Measurements from ENCODE around the gene SH2D4B.

SH2D4B gene

DNA sequence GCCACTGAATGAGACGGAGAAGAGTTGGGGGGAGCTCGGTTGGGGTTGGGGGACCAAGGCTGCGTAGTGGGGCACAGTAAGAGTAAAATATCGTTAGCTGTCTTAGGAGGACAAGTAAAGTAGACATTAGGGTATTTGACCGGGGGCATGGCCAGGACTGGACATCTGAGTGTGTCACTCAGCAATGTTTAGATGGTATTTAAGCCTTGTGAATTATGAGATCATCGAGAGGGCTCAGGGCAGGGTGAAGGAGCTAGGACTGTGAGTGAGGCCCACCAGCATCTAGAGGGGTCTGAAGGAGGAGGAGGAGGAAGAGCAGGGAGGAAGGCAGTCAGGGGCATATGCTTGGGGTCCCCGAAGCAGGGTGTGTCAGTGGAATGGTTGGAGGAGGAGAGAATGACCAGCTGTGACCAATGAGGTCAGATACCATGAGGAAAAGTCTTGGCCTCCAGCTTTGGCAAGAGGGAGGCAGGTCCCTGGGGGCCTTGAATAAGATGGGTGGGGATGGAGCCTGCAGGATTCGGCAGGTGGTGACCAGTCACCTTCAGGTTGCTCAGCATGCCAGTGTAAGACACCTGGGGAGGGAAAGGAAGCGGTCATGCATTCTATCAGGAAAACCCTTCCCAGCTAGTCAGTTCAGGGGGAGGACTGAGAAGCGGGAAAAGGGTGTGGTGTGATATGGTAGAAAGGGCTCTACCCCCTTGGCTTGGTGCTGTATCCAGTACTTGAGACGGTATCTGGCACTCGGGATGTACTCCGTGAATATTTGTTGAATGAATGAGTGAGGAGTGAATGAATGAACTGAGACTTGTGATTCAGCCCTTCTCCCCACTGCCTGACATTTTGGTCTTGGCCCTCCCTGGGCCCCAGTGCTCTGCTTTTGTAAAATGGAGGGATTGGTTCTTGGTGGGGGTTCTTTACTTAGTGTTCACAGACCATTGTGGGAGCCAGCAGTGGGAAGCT lies 34.8 kb upstream of the SH2D4B start:
- no peak for DNase-seq (ENCODE audit: low read depth, low spot score)
- H3K4me3 ChIP-seq (ENCODE audit: low read length) = no peak overlapping the region

DNA sequence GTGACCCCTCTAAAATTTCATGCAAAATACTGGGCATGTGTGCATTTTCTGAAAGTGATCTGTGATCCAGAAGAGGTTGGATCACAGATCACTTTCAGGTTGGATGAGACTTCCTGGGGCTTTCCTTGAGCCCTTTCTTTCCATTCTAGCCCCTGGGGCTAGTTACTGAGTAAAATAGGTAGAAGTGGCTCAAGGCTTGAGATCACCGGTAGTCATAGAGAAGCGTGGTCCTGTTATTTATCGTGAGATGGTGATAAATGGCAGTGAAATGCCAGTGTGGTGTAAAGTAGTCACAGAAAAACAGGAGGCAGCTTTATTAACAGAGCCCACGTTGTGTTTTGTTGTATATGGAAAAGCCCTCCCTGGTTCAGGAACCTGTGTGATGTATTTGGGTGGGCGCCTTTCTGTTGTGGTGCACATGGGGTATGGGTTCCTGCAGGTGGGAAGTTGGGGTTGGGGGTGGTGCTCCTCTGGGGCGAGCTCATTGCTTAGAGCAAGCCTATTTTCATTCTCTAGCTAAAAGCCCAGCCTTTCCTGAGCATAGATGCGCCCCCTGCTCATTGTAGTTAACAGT lies 34.0 kb upstream of the SH2D4B start:
- DNase-seq (ENCODE audit: low read depth, low spot score) = no peak
- H3K4me3 ChIP-seq (ENCODE audit: low read length) = no peak overlapping the region

DNA sequence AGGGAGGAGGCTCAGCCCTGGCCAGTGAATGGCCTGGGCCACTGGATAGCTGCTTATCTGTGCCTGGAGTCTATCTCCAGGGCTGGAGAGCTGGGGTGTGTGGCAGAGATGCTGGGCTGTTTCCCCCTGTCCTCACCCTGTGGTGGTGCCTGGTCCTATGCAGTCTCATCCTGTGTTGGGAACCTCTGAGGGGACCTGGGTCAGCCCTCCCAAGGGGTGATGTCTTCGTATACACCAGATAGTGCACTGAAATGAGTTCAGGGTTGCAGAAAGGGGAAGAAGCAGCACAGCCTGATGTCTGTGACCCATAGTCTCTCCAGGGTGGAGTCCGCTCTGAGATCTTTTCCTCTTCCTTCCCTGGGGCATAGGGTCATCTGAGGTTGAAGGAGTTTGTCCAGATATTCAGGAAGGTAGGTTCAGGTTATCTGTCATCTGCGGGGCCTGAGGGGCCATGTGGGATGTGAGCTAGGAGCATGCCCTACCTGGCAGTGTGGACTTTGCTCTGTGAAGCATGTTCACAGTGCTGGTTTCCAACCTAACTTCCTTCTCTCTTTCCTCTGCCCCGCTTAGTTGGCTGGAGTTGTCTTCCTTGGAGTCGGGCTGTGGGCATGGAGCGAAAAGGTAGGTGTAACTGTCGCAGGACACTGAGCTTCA lies 33.4 kb upstream of the SH2D4B start:
- DNase-seq (ENCODE audit: low read depth, low spot score) = no peak
- no peak overlapping the region for H3K4me3 ChIP-seq (ENCODE audit: low read length)

DNA sequence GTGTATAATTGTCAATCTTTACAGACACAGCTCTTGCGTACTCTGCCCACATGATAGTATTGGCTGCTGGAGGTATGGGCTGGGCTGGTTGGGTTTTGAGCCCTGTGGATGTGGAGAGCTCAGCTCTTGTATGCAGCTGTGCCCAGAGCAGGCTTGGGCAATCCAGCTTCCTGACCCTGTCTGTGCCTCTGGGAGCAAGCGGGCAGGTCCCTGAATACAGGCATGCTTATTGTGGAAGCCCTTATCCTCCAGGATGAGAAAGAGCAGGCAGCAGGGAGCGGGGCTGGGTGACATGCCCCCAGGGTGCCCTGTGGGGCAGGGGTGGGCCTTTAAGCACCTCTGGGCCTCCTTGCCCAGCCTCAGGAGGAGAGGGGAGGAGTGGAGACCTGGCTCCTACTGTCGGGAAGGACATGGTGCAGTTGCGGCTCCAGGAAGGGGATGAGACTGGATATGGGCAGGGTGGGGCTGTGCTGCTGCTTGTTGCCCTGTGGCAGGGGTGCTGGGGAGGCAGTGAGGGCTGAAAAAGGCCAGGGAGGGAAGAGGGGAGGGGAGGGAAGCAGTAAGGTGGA lies 32.7 kb upstream of the SH2D4B start:
- DNase-seq (ENCODE audit: low read depth, low spot score) = no peak
- H3K4me3 ChIP-seq (ENCODE audit: low read length) = no peak overlapping the region

DNA sequence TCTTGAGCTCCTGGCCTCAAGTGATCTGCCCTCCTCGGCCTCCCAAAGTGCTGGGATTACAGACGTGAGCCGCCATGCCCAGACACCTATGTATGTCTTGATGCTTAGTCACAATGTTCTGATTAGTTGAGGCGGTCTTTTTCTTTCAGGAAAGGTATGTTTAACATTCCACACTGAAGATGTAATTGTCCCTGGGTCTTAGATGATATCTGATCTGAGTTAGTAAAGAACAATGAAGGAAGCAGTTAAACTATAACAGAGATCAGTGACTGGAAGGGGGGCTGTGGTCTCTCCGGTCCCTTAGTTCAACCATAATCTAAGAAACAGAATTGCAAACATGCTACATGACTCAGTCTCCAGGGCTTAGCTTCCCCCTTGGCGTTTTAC lies 31.5 kb upstream of the SH2D4B start:
- no peak for DNase-seq (ENCODE audit: low read depth, low spot score)
- no peak overlapping the region for H3K4me3 ChIP-seq (ENCODE audit: low read length)

DNA sequence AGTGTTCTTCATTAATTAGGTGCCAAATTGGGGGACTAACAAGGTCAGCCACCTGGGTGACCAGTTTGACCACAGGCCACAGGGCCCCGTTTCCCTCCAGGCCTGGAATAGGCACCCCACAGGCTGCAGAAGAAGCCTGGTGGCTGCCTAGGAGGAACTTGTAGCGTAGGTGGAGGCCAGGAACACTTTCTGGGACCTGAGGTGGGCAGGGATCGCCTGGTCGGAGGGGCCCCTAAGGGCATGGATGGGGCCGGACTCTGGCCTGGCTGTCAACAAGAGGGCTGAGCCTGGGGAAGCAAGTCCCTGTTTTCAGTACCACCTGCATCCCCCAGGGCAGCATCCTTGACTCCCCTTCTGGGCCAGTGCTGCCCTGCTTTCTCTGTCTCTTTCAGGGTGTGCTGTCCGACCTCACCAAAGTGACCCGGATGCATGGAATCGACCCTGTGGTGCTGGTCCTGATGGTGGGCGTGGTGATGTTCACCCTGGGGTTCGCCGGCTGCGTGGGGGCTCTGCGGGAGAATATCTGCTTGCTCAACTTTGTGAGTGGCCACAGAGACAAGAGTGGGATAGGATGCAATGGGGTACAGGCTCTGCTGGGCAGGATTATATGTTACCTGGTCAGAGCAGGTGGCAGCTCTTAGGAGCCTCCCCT lies 30.7 kb upstream of the SH2D4B start:
- H3K4me3 ChIP-seq (ENCODE audit: low read length) = no peak overlapping the region

DNA sequence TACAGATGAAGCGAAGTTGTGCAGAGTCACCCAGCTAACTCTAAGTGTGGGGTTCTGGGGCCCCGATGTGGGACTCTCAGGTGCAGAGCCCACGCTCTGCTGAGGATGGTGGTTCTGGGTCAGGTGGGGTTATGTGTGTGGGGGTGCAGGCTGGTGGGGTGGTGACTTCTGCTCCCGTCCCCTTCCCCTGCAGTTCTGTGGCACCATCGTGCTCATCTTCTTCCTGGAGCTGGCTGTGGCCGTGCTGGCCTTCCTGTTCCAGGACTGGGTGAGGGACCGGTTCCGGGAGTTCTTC lies 28.6 kb upstream of the SH2D4B start:
- H3K4me3 ChIP-seq (ENCODE audit: low read length) = no peak overlapping the region
- DNase-seq (ENCODE audit: low read depth, low spot score) = no peak

More for the DNA sequence above, 30.7 kb upstream of the SH2D4B start:
- no peak for DNase-seq (ENCODE audit: low read depth, low spot score)

DNA sequence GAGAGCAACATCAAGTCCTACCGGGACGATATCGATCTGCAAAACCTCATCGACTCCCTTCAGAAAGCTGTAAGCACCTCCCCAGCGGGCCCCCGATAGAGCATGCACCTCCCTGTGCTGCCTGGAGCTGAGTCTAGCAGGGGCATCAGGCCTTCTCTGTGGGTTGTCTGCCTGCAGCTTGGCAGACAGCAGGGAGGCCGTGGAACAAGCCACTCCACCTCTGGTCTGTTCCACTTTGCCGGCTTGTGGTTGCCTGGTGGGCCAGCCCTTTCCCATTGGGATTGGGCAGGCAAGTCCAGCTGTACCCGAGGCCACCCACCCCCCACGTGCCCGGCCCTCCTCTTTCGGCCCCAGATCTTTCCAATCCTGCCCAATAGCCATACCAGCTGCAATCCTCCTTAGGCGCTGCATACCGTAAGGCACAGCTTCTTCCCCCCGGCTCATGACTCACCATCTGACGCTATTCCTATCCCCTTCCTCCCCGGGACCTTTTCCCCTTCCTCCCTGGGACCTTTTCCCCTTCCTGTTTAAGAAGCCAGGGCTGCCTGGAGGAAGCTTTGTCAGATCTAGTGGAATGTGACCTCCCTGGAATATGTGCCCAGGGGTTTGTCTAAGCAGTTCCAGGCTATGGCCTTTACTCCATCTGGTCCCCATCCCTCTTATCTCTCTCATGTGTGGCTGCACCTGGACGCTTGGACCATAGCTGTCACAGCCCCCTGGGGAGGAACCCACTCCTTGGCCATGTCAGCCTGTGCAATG lies 28.1 kb upstream of the SH2D4B start:
- DNase-seq (ENCODE audit: low read depth, low spot score) = no peak

DNA sequence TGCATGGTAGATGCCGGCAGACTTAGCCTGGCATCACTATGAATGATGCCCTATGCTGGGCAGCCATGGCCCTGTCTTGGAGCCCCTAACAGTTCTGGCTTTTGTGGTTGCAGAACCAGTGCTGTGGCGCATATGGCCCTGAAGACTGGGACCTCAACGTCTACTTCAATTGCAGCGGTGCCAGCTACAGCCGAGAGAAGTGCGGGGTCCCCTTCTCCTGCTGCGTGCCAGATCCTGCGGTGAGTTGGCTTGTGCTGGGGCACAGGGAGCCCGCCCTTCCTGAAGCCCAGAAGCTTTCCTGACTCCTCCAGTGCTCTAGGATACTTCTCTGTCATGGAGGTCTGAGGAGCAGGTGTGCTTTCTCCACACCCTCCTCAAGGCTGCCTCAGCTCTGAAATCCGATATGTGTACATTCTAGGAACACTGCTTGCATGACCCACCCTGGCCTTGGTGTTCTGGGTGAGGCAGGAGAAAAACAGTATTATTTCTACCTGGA lies 25.6 kb upstream of the SH2D4B start:
- no peak overlapping the region for H3K4me3 ChIP-seq (ENCODE audit: low read length)
- DNase-seq (ENCODE audit: low read depth, low spot score) = no peak

More for the DNA sequence above, 28.1 kb upstream of the SH2D4B start:
- no peak overlapping the region for H3K4me3 ChIP-seq (ENCODE audit: low read length)

DNA sequence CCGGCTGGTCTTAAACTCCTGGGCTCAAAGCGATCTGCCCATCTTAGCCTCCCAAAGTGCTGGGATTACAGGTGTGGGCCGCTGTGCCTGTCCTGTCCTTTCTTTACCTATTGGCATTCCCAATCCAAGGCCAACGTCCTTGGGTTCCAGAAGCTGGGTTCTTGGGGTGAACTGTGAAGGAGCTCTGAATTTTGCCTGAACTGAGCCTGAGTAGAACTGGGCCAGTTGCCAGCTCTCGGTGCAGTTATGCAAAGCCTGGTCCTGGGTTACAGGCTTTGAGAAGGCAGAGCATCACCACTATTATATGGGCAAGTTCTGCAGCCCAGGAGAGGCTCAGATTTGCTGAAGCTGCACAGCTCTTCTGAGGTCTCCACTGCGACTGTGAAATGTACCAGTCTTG lies 24.6 kb upstream of the SH2D4B start:
- no peak for DNase-seq (ENCODE audit: low read depth, low spot score)

DNA sequence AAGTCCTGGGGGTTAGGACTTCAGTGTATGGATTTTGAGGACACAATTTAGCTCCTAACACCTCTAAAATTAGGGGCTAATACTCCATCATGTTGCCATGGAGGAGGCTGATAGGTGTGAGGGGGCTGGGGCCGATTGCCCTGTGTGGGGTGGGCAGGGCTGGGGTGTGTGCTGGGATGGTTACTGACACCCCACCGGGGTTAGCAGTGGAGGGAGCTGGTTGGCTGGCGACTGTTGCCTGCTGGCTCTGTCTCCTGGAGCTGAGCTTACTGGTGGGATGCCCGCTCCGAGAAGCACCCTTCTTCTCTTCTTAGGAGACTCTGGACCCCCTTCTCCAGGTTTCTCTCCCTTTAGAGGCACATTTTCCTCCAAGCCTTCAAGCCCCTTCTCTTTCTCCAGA lies 22.2 kb upstream of the SH2D4B start:
- no peak for DNase-seq (ENCODE audit: low read depth, low spot score)
- no peak overlapping the region for H3K4me3 ChIP-seq (ENCODE audit: low read length)

More for the DNA sequence above, 24.6 kb upstream of the SH2D4B start:
- H3K4me3 ChIP-seq (ENCODE audit: low read length) = no peak overlapping the region

DNA sequence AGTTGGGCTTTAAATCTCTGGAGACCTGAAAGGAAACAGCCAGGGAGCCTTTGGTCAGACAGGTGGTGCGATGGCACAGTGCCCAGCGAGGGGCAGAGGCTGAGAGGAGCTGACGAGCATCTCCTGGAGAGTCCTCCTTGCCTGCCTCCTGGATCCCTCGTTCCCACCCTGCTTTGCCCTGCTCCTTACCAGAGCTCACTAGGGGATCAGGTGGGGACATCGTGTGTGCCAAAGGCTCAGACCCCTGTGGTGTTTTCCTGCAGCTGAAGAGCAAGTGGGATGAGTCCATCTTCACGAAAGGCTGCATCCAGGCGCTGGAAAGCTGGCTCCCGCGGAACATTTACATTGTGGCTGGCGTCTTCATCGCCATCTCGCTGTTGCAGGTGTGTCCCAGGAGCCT lies 21.8 kb upstream of the SH2D4B start:
- no peak overlapping the region for H3K4me3 ChIP-seq (ENCODE audit: low read length)
- DNase-seq (ENCODE audit: low read depth, low spot score) = no peak

DNA sequence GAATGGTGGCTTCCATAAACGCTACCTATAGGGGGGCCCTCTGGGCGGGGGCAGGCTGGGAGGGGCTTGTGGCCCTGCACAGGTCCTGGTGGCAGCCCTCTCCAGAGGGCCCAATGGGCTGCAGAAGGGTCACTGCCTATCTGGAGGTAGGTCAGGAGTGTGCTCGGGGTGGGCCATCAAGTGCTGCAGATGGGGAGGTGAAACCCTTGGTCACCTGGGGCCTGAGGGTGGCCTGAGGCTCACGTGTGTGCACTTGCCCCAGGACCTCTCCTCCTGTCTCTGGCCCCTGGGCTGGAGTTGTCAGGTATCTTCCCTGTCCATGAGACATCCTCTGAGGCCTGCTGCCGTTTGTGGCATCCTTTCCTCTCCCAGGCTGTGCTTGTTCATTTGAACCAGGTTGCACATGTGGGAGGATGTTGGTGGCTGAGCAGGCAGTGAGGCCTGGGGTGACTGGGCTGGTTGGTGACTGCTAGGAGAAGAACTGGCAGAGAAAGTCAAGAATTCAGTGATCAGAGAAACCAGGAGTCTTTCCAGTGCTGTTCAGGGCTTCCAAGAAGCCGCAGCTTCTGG lies 21.1 kb upstream of the SH2D4B start:
- H3K4me3 ChIP-seq (ENCODE audit: low read length) = no peak overlapping the region
- DNase-seq (ENCODE audit: low read depth, low spot score) = no peak

DNA sequence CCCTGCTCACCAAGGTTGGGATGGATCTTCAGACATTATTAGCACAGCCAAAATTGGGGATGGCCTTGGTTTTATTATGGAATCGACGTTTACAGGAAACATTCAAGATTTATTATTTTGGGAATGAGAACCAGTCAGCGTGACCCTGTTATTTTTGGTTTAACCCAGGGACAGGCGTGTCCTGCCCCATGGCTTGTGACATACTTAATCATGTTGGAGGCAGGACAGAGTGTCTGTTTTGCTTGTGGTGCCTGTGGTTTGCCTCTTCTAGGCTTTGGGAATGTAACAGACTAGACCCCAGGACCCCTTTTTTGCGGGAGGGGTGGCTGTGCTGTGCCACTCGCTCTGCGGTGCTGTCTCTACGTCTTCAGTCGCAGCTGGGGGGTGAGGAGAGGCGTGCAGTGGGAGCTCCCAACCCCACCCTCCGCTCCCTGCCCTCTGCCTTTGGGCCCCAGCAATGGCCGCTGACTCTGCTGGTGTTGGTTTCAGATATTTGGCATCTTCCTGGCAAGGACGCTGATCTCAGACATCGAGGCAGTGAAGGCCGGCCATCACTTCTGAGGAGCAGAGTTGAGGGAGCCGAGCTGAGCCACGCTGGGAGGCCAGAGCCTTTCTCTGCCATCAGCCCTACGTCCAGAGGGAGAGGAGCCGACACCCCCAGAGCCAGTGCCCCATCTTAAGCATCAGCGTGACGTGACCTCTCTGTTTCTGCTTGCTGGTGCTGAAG lies 20.1 kb upstream of the SH2D4B start:
- no peak overlapping the region for H3K4me3 ChIP-seq (ENCODE audit: low read length)
- no peak for DNase-seq (ENCODE audit: low read depth, low spot score)

DNA sequence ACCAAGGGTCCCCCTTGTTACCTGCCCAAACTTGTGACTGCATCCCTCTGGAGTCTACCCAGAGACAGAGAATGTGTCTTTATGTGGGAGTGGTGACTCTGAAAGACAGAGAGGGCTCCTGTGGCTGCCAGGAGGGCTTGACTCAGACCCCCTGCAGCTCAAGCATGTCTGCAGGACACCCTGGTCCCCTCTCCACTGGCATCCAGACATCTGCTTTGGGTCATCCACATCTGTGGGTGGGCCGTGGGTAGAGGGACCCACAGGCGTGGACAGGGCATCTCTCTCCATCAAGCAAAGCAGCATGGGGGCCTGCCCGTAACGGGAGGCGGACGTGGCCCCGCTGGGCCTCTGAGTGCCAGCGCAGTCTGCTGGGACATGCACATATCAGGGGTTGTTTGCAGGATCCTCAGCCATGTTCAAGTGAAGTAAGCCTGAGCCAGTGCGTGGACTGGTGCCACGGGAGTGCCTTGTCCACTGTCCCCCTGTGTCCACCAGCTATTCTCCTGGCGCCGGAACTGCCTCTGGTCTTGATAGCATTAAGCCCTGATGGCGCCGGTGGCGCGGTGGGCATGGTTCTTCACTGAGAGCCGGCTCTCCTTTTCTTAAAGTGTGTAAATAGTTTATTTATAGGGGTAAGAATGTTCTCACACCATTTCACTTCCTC lies 19.4 kb upstream of the SH2D4B start:
- no peak overlapping the region for H3K4me3 ChIP-seq (ENCODE audit: low read length)
- no peak for DNase-seq (ENCODE audit: low read depth, low spot score)

DNA sequence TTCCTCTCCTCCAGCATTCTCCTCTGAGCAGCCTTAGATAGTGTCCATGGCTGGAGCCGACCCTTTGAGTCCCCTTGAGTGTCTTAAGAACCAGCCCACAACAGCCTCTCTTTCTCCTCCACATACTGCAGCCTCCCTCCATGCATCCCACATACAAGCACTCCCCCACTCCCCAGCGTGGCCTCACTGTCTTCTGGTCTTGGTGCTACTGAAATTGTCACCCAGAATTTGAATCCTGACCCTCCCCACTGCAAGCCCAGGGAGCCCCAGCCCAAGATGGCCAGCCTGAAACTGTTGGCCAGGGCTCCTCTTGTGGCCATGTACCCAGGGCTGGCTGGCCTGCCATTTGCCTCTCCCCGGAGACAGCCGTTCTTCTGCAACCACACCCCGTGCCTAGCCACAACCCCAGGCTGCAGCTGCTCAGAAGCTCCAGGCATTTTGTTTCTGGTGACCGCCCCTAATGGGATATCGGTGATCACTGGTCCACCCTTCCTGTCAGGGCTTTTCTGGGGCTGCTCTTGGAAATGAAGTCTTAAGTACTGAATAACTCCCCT lies 18.8 kb upstream of the SH2D4B start:
- no peak for DNase-seq (ENCODE audit: low read depth, low spot score)
- no peak overlapping the region for H3K4me3 ChIP-seq (ENCODE audit: low read length)
